NCI-H1694 (cell line): Measurements from ENCODE around the gene YPEL2.

Experiments
- DNase-seq: peaks from one replicate; lab custom pipeline; 2025; lab: John Stamatoyannopoulos, UW

Gene YPEL2

DNA sequence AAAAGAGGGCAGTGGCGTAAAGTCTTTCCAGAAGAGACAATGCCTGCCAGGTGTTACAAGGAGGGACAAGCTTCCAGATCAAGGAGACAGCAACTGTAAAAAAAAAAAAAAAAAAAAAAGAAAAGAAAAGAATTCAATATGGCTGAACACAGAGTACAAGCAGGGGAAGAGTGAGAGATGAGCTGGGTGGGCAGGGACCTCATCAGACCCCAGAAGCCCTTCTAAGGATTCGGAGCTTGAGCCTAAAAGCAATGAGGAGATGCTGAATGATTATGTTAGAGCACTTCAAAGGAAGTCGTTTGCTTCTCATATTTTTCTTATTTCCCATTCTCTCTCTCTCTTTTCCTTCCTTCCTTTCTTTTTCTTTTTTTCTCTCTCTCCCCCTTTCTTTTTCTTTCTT lies 103.0 kb downstream of the YPEL2 start:
- no peak for DNase-seq

DNA sequence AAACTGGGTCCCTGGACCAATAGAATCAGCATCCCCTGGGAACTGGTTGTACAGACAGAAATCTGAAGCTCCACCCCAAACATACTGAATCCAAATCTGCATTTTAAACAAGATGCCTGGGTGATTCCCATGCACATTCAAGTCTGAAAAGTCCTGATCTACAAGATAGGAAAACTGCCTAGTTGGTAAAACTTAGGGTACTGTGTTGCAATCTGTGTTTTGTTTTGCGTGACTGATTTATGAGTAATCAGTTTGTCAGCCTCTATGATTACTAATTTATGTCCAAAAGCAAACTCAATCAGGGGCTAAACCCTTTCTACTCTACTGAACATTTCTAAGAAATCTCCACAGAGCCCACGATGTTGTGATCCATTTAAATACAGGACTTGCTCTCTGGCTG lies 103.8 kb downstream of the YPEL2 start:
- DNase-seq: no peak

DNA sequence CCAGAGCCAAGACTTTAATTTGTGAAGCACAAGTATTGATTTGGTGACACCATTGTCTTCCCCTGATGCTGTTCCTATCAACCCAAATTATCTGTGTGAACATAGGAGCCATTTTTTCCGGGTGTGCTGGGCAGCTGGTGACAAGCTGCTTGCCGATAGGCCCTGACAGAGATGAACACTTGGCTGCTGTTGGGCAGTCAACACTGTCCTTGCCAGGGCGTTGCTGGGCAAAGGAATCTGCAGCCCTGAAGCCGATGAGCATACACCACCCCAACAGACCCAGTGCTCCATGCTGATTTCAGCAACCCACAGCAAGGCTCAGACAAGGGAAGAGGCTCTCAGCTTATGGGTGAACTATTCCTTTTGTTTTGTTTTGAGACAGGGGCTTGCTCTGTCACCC lies 105.4 kb downstream of the YPEL2 start:
- DNase-seq: no peak

DNA sequence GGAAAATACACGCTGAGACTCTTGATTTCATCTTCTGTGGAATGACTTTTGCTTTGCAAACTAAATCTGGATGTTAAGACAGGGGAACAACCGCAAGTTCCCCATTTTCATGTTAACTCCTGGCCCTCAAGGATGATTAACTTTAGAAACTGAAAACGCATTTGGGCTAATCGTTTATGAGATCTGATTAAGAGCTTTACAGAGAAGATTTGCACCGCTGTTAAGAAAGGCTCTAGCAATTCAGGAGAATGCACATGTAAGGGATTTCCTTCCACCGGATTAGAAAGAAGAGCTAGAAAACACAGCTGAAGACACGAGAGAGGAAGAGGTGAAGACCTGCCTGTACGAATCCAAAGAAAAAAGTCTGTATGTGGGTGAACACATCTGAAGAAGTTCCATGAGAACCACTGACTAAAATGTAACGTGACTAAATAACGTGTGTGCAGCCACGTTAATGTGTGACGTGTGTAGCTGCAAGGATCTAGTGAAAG lies 106.4 kb downstream of the YPEL2 start:
- no peak for DNase-seq

DNA sequence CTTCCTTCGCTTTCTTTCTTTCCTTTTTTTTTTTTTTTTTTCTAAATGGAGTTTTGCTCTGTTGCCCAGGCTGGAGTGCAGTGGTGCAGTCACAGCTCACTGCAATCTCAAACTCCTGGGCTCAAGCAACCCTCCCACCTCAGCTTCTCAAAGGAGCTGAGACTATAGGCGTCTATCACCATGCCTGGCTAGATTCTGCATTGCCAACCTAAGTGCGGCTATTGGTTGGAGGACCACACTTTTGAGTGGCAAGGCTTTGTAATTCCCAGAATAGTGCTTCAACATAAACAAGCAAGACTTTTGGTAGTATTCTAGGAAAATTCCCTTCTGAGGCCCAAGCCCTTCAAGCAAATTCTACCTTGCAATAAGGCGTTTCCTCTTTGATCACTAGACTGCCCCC lies 107.8 kb downstream of the YPEL2 start:
- no peak for DNase-seq

DNA sequence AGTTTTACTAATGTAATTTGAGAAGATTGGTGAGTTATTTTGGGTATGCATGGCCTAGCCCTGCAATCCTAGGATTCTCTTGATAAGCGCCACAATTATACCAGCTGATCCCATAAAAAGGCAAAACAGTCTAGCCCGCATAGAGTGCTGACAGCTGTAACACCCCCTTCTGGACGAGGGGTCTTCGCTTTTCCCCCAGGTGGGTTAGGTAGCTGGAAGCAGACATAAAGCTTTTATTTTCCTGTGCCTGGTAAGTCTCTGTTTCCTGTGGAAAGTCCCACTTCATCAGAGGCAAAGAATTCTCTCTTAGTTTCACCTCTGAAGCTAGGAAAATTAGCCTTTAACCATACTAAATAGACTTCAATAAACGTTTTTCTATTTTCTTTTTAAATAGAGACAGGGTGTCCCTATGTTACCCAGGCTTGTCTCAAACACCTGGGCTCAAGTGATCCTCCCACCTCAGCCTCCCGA lies 108.3 kb downstream of the YPEL2 start:
- no peak for DNase-seq

DNA sequence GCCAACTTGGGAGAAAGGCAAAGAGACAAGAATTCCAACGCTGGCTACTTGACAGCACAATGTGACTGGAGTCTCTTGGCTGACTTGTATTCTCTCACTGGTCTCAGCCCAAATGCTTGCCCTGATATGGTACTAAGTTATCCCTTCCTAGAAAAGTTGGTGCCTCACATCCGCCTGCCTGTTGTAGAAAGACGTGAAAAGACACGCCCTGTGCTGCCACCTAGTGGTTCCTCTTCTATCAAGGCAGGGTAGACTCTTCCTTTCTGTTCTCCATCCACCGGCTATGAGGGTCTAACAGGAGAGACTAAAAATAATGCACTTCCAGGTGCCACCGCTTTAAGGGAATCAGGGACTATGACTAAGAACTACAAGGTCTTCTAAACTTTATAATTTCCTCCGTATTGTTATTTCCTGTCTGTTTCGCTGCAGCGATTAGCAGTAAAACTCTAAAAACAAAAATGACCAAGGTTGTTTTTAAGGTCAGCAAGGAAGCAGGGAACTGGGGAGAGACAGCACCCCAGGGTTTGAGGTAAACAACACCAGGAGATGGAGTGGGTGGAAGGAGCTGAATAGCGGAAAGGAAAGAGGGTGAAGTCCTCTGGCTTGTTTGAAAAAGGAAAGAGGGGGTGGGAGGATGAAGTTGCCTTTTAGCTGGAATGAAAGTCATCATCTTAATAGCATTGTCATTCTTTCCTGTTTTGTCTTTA lies 109.5 kb downstream of the YPEL2 start:
- DNase-seq: peak; percentile 96

DNA sequence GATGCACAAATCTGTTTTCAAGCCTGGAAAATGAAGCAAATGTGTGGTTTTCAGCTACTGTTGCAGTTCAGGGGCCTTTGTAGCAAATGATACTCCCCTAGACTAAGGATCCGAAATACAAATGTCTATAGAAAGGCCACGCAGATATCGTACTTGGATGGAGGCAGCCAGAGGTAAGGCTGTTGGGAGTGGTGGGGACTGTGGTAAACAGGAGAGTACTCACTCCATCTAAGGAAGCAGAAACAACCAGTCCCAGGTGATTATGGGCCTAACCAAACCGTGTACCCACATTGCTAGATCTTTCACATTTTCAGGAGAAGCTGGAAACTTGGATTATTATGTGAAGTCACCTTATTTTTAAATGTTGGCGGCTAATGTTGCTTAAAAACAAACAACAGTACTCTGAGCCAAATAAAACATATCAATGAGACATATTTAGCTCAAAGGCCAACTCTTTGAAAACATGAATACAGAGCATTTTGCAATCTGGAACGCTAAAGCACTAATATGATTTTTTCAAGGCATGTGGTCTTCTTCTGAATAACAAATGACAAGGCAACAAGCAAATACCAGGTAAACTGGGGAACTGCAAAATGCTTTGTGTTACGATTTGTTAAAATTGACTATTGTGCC lies 110.1 kb downstream of the YPEL2 start:
- no peak for DNase-seq

DNA sequence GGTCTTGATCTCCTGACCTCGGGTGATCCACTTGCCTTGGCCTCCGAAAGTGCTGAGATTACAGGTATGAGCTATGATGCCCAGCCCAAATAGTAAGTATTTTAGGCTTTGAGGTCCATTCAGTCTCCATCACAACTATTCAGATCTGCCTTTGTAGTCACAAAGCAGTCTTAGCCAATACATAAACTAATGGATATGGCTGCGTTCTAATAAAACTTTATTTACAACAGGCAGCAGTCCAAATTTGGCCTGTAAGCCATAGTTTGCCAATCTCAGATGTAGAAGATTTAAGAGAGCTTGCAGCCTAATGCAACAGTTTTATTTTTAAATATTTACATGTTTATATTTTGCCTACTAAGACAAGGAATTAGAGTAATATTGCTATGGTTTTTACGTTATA lies 111.7 kb downstream of the YPEL2 start:
- no peak for DNase-seq
